GM03348 (cell line): ENCODE measurements around the gene PSMB1.
"Not testable (repeated sequence)": the region's sequence is repeated elsewhere in the genome, so short reads cannot be mapped to it uniquely, and the experiment has no call there.

Experiments used
- DNase-seq: peaks from one replicate; pipeline ENCODE4 v3.0.0; 2012; ENCODE audit warnings: low spot score

PSMB1 gene

DNA sequence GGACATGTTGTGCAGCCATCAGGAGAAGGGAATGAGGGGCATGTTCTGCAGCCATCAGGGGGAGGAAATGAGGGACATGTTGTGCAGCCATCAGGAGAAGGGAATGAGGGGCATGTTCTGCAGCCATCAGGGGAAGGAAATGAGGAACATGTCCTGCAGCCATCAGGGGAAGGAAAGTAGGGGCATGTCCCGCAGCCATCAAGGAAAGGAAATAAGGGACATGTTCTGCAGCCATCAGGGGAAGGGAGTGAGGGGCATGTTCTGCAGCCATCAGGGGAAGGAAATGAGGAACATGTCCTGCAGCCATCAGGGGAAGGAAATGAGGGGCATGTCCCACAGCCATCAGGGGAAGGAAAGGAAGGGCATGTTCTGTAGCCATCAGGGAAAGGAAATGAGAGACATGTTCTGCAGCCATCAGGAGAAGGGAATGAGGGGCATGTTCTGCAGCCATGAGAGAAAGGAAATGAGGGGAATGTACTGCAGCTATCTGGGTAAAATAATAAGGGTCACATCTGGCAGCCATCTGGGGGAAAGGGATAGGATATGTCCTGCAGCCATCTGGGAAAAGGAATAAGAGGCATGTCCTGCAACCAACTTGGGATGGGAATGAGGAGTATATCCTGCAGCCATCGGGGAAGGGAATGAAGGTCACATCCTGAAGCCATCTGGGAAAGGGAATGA lies 50.2 kb downstream of the PSMB1 start:
- not testable (repeated sequence) for DNase-seq

DNA sequence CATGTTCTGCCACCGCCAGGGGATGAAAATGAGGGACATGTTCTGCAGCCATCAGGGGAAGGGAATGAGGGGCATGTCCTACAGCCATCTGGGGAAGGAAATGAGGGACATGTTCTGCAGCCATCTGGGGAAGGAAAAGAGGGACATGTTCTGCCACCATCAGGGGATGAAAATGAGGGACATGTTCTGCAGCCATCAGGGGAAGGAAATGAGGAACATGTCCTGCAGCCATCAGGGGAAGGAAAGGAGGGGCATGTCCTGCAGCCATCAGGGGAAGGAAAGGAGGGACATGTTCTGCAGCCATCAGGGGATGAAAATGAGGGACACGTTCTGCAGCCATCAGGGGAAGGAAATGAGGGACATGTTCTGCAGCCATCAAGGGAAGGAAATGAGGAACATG lies 50.8 kb downstream of the PSMB1 start:
- DNase-seq: not testable (repeated sequence)

DNA sequence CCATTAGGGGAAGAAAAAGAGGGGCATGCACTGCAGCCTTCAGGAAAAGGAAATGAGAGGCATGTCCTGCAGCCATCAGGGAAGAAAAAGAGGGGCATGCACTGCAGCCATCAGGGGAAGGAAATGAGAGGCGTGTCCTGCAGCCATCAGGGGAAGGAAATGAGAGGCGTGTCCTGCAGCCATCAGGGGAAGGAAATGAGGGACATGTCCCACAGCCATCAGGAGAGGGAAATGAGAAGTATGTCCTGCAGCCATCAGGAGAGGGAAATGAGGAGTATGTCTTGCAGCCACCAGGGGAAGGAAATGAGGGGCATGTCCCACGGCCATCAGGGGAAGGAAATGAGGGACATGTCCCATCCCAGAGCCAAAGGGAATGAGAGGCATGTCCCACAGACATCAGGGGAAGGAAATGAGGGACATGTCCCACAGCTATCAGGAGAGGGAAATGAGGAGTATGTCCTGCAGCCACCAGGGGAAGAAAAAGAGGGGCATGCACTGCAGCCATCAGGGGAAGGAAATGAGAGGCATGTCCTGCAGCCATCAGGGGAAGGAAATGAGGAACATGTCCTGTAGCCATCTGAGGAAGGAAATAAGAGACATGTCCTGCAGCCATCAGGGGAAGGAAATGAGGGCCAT lies 52.0 kb downstream of the PSMB1 start:
- no peak for DNase-seq

DNA sequence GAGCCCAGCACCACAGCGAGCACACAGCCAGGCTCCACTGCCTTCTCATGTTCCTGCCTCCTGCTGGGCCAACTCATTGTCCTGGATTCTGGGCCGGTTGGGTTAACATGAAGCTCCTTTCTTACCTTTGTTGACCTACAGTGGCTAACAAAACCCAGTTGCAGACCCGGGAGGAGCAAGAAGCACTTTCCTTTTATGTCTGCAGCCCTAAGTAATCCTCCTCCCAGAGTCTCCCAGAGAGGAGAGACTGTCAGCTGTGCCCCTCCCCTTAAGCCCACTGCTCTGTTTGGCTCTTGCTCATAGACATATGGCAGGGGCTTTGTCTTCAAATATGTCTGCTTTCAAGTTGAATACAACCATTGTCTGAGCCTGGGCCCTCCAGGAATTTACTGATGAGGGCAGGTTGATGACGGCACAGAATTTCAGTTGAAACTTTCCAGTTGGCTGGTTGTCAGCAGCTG lies 55.2 kb downstream of the PSMB1 start:
- no peak for DNase-seq

DNA sequence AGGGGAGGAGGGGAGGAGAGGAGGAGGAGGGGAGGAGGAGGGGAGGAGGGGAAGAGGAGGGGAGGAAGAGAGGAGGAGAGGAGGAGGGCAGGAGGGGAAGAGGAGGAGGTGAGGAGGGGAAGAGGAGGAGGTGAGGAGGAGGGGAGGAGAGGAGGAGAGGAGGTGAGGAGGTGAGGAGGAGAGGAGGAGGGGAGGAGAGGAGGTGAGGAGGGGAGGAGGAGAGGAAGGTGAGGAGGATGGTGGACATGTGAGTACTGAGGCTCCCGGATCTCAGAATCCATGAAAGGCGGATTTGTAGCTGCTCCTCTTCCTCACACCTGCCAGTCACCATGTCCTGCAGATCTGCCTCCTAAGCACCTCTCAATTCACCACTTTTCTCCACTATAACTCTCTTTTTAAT lies 59.8 kb downstream of the PSMB1 start:
- DNase-seq: no peak

DNA sequence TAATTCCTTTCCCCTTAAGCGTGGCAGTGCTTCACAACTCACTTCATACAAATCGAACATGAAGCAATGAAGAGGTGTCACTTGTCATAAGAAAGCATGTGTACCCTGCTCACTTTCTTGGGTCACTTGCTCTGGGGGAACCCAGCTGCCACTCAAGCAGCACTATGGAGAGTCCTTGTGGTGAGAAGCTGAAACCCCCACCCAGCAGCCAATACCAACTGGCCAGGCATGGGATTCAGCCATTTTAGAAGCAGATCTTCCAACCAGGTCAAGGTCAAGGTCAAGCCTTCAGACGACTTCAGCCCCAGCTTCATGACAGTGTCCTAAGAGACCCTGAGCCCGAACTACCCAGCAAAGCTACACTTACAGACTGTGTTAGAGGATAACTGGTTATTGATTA lies 62.8 kb downstream of the PSMB1 start:
- DNase-seq: no peak

DNA sequence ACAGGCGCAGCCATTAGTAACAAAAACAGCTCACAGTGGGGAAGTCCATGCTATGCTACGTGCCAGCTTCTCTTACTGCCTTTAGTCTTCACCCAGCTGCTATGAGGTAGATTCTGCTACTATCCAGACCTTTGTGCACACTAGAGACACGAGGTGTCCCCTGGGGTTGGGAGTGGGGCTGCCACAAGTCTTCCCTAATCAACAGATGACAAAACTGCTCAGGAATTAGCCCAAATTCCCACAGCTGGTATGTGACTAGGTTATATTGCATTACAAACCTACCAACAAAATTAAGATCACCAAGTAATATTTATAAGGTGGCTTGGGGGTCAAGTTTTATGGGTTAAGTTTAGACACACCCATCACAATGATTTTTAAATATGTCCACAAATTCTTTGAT lies 63.3 kb downstream of the PSMB1 start:
- DNase-seq: peak; percentile 21

DNA sequence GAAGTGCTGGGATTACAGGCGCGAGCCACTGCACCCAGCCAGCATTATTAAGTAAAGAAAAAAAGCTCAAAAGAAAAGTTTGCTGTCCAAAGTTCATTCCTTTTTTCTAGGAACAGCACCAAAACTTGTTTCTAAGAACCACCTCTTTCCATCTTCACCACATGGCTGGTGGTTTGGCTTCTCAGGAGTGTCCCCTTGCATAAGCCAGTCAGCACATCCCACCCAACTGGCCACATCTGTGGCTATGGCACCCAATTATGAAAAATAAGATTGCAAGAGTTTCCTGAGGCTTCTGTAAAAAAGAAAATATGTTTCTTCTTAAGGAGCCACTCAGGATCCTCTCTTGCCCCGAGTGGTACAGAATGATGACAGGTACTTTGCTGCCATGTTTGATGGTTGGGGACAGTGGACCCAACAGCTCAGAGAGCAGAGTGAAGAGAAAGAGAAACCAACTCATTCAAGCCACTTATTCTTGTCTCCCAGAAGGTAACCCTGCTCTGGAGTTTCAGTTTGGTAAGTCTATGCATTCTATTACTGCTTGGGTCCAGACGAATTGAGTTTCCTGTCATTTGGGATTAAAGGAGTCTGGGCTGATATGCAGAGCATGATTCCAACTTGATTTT lies 65.3 kb downstream of the PSMB1 start:
- DNase-seq: no peak

DNA sequence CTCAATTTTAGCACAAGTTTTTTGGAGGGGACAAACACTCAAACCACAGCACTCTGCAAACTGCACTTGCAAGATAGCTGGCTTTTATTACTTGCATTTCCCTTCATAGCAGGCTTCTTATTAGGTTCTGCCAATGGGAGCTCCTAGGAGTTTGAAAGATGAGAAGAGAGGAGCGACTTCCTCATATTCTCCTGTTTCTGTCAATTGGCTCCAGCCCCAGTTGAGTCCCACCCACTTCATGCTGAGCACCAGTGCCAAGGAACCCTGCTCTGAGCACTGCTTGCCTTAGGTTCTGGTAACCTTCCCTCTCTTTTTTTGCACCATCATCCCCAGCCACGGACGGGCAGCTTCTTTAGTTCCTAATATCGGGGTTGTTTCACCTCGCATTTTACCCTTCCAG lies 67.9 kb downstream of the PSMB1 start:
- no peak for DNase-seq
